ENCODE measurements around the gene TP53BP2.

DNA sequence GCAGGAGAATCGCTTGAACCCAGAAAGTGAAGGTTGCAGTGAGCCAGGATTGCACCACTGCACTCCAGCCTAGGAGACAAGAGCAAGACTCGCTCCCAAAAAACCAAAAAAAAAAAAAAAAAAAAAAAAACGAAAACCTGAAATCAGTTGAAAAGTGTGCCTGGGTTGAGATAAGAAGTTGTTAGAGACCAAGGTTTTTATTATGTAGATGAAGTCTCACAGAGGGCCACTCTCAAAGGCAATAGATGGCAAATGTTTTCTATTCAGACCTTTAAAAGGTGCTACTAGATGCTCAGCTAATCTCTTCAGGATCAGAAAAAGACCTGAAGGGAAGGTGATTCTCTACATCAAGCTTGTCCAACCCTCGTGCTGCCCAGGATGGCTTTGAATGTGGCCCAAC lies 115.8 kb downstream of the TP53BP2 start:
- no peak for TF ChIP-seq CTCF (conservative IDR thresholded peaks at IDR 0.05)
- no peak for TF ChIP-seq ZFX (IDR thresholded peaks at IDR 0.05)

Data from C4-2B (cell line).